Measurements from ENCODE around the gene NELFCD. TPM values are rescaled to one million over a fixed set of nuclear protein-coding genes. Genes with fewer than 3 reads are reported as not detected.

The NELFCD gene
- total RNA-seq, 2 experiments from 2014 or later: 95.7 to 97.0 TPM

GRCh38 chr20:59020938-59021551, 40.0 kb downstream of the NELFCD start:
- POLR2A ChIA-PET: interaction anchor here (1.6 kb wide), 1 partner anchor 11 kb away, joined by 3 read pairs; the partner anchor contains the start of gene ATP5F1E
- intact Hi-C loops (cut with DNase I, micrococcal nuclease): no loop called here
- H3K27ac ChIP-seq (ENCODE audit: low read depth in 1 of 2, low read length in 2 of 2): no peak overlapping the region
- ATAC-seq (ENCODE audit: poor library complexity) (no peak), DNase-seq (no peak)
- CTCF ChIA-PET: no interaction called here
- Mint-ChIP-seq H3K36me3 (ENCODE audit: low read depth) (peaks cover 39% of the 10 kb centered on the region), H3K9me3 (no peaks in the 10 kb centered on the region), H3K4me3 (no peak overlapping the region), H3K27me3 (no peaks in the 10 kb centered on the region), H3K27ac (no peak overlapping the region), H3K4me1 (ENCODE audit: low read depth) (peaks cover 30% of the 10 kb centered on the region)
- peaks cover 36% of the 10 kb centered on the region for H3K36me3 ChIP-seq (ENCODE audit: insufficient read depth, low read length)
- H3K4me3 ChIP-seq (ENCODE audit: low read length): no peak overlapping the region
- no peak for TF ChIP-seq CTCF (IDR thresholded peaks at IDR 0.05)
- H3K9me3 ChIP-seq (ENCODE audit: control insufficient read depth in 1 of 2, insufficient read depth in 1 of 2, low read length in 2 of 2): no peaks in the 10 kb centered on the region
- peaks cover 16% of the 10 kb centered on the region for H3K4me1 ChIP-seq (ENCODE audit: insufficient read depth, low read length)
- H3K27me3 ChIP-seq (ENCODE audit: control insufficient read depth in 1 of 2, insufficient read depth in 2 of 2, low read length in 2 of 2): no peaks in the 10 kb centered on the region

GRCh38 chr20:59022754-59023153, 41.7 kb downstream of the NELFCD start:
- CTCF ChIA-PET: no interaction called here
- no peak for TF ChIP-seq CTCF (IDR thresholded peaks at IDR 0.05)
- POLR2A ChIA-PET: interaction anchor here (1.3 to 1.6 kb wide), 2 partner anchors 10 kb away, joined by 3 to 4 read pairs; partner anchors contain the start of gene ATP5F1E
- Histone ChIP-seq H3K27me3 (ENCODE audit: control insufficient read depth in 1 of 2, insufficient read depth in 2 of 2, low read length in 2 of 2) (no peaks in the 10 kb centered on the region), H3K27ac (ENCODE audit: low read depth in 1 of 2, low read length in 2 of 2) (no peak overlapping the region), H3K4me1 (ENCODE audit: insufficient read depth, low read length) (peaks cover 10% of the 10 kb centered on the region), H3K36me3 (ENCODE audit: insufficient read depth, low read length) (peaks cover 53% of the 10 kb centered on the region), H3K4me3 (ENCODE audit: low read length) (no peak overlapping the region), H3K9me3 (ENCODE audit: control insufficient read depth in 1 of 2, insufficient read depth in 1 of 2, low read length in 2 of 2) (no peaks in the 10 kb centered on the region)
- no peak overlapping the region for H3K27ac Mint-ChIP-seq
- H3K4me3 Mint-ChIP-seq: no peak overlapping the region
- no peak for ATAC-seq (ENCODE audit: poor library complexity)
- peaks cover 30% of the 10 kb centered on the region for H3K4me1 Mint-ChIP-seq (ENCODE audit: low read depth)
- peaks cover 56% of the 10 kb centered on the region for H3K36me3 Mint-ChIP-seq (ENCODE audit: low read depth)
- intact Hi-C loops (cut with DNase I, micrococcal nuclease): no loop called here
- DNase-seq: no peak
- no peaks in the 10 kb centered on the region for H3K9me3 Mint-ChIP-seq
- no peaks in the 10 kb centered on the region for H3K27me3 Mint-ChIP-seq

- peaks cover 64% of the 10 kb centered on the region for H3K36me3 Mint-ChIP-seq (ENCODE audit: low read depth)
- TF ChIP-seq CTCF (IDR thresholded peaks at IDR 0.05): no peak
- H3K4me3 Mint-ChIP-seq: no peak overlapping the region
- no peak for ATAC-seq (ENCODE audit: poor library complexity)
- intact Hi-C loops (cut with DNase I, micrococcal nuclease): no loop called here
- POLR2A ChIA-PET: interaction anchor here (1.3 kb wide), 1 partner anchor 9 kb away, joined by 4 read pairs; no protein-coding TSS in a partner anchor
- no peak overlapping the region for H3K4me3 ChIP-seq (ENCODE audit: low read length)
- no peak for DNase-seq
- H3K4me1 ChIP-seq (ENCODE audit: insufficient read depth, low read length): peaks cover 12% of the 10 kb centered on the region
- no peaks in the 10 kb centered on the region for H3K9me3 Mint-ChIP-seq
- H3K27me3 ChIP-seq (ENCODE audit: control insufficient read depth in 1 of 2, insufficient read depth in 2 of 2, low read length in 2 of 2): no peaks in the 10 kb centered on the region
- no peaks in the 10 kb centered on the region for H3K9me3 ChIP-seq (ENCODE audit: control insufficient read depth in 1 of 2, insufficient read depth in 1 of 2, low read length in 2 of 2)
- H3K36me3 ChIP-seq (ENCODE audit: insufficient read depth, low read length): peaks cover 60% of the 10 kb centered on the region
- no peaks in the 10 kb centered on the region for H3K27me3 Mint-ChIP-seq
- no peak overlapping the region for H3K27ac ChIP-seq (ENCODE audit: low read depth in 1 of 2, low read length in 2 of 2)
- no peak overlapping the region for H3K27ac Mint-ChIP-seq
- CTCF ChIA-PET: no interaction called here
- H3K4me1 Mint-ChIP-seq (ENCODE audit: low read depth): peaks cover 36% of the 10 kb centered on the region
These were observed 42.6 kb downstream of the NELFCD start for GRCh38 chr20:59023616-59024015.

Data from CD4-positive, alpha-beta T cell (primary cell).